NCI-H1092 treated with DMSO at 0.1 percent for 48 hours (cell line): ENCODE data around the gene GINM1.

Experiments
- DNase-seq: peaks from one replicate; lab custom pipeline; 2025; lab: John Stamatoyannopoulos, UW

GINM1 gene

GRCh38 chr6:149593408-149593807 lies 27.2 kb downstream of the GINM1 start:
- DNase-seq: no peak

DNA sequence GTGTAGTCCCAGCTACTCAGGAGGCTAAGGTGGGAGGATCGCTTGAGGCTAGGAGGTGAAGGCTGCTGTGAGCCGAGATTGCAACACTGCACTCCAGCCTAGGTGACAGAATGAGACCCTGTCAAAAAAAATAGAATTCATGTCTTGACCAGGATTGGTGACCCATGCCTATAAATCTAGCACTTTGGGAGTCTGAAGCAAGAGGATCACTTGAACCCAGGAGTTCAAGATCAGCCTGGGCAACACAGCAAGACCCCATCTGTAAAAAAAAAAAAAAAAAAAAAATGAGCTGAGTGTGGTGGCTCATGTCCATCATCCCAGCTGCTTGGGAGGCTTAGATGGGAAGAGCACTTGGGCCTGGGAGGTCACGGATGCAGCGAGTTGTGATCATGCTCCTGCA lies 34.3 kb downstream of the GINM1 start:
- no peak for DNase-seq

GRCh38 chr6:149608381-149608982 lies 42.3 kb downstream of the GINM1 start:
- DNase-seq: no peak

- no peak for DNase-seq
These were observed 48.2 kb downstream of the GINM1 start for GRCh38 chr6:149614337-149614736.

- no peak for DNase-seq
These were observed 49.6 kb downstream of the GINM1 start for GRCh38 chr6:149615805-149616204.

DNA sequence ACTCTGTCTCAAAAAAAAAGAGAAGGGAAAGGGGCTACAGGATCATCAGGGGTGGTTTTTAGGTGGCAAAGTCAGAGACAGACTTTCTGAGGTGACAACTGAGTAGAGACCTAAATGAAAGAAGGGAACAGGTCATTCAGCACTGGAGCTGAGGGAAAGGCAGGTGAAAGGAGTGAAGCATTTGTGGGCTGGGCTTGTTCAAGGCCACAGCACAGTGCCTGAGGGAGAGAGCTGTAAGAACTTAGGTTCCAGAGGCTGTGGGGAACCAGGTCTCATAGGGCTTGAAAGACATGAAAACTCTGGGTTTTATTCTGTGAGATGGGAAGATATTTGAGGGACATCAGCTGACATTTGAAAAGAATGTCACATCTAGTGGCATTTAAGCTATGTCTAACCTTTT lies 61.5 kb downstream of the GINM1 start:
- no peak for DNase-seq

DNA sequence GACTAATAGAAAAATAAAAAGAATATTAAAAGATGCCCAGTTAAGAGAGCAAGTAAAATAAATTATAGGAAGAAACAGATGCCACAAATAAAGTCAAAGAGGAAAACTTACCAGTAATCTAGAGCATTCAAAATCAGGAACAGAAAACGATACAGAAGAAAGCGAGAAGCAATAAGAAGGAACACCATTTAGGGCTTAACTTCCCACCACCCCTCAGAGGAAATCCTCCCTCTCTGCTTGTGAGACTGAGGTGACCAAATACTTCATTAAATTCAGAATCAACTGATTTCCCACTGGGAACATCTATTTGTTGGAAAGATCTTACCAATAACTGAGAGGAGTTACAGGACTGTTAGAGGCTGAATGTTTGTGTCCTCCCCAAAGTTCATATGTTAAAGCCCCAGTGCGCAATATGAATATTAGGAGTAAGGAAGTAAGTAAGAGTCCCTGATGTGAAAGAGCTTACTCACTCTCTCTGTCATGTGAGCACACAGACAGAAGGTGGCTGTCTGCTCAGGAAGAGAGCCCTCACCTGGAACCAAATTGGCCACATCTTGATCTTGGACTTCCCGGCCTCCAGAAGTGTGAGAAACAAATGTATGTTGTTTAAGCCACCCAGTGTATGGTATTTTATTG lies 62.8 kb downstream of the GINM1 start:
- DNase-seq: no peak

DNA sequence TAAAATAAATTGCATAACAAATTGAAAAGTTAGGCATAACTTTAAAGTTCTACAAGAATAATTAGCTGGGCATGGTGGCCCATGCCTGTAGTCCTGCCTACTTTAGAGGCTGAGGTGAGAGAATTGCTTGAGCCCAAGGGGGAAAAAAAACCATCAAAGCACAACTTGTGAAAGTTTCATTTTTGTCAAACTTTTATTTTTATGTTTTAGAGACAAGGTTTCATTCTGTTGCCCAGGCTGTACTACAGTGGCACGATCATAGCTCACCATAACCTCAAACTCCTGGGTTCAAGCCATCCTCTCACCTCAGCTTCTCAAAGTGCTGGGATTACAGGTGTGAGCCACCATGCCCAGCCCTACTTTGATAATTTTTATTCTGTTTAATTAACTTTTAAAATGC lies 68.1 kb downstream of the GINM1 start:
- no peak for DNase-seq

DNA sequence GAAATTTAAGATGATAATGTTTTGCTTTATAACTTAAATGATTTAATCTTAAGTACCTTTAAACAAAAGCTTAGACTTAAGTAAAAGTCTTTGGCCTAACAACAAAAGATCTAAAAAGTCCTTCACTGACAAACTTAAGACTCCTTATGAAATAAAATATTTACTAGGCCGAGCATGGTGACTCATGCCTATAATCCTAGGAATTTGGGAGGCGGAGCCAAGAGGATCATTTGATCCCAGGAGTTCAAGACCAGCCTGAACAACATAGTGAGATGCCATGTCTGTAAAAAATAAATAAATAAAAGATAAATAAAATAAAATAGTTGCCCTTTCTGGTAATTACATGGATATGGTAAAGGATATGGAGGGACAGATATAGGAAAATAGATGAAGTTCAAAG lies 69.9 kb downstream of the GINM1 start:
- DNase-seq: no peak
